Stimulated activated naive CD8-positive, alpha-beta T cell treated with anti-CD3 and anti-CD28 coated beads, Interleukin-15, amount 100 ng/mL, for 72 hours (primary cell): ENCODE measurements around the gene PGRMC2.
"Not testable (repeated sequence)": the region's sequence is repeated elsewhere in the genome, so short reads cannot be mapped to it uniquely, and the experiment has no call there.

ENCODE experiments used
- ATAC-seq: fragments of 150-1000 bp; cut with Tn5 transposase; 2 replicates; pipeline ENCODE4 v1.10.0; 2021; ENCODE audit warnings: mild to moderate bottlenecking, moderate library complexity
- DNase-seq, 2 donors: peaks; one replicate each; pipeline ENCODE4 v3.0.0; 2021 to 2022
- H3K27ac Mint-ChIP-seq, 2 donors: one replicate each; pipeline ENCODE4 v1.8.0; 2022; ENCODE audit warnings: mild to moderate bottlenecking in 2 of 2, mixed read lengths in 2 of 2, moderate library complexity in 2 of 2
- H3K27me3 Mint-ChIP-seq: one replicate; pipeline ENCODE4 v1.8.0; 2022; ENCODE audit warnings: mixed read lengths
- H3K4me1 Mint-ChIP-seq: one replicate; pipeline ENCODE4 v1.8.0; 2022; ENCODE audit warnings: mild to moderate bottlenecking, mixed read lengths
- H3K4me3 Mint-ChIP-seq, 2 donors: one replicate each; pipeline ENCODE4 v1.8.0; 2022; ENCODE audit warnings: mild to moderate bottlenecking in 2 of 2, mixed read lengths in 2 of 2, moderate library complexity in 1 of 2
- H3K9me3 Mint-ChIP-seq, 2 donors: one replicate each; pipeline ENCODE4 v1.8.0; 2022; ENCODE audit warnings: mixed read lengths in 2 of 2

Gene PGRMC2

GRCh38 chr4:128259889-128260288 lies 27.7 kb downstream of the PGRMC2 start:
- not testable (repeated sequence) for DNase-seq, ATAC-seq, H3K4me3 Mint-ChIP-seq, H3K27me3 Mint-ChIP-seq, H3K27ac Mint-ChIP-seq, H3K9me3 Mint-ChIP-seq, H3K4me1 Mint-ChIP-seq

GRCh38 chr4:128258166-128258565 lies 29.4 kb downstream of the PGRMC2 start:
- not testable (repeated sequence) for H3K4me3 Mint-ChIP-seq, DNase-seq, ATAC-seq, H3K27ac Mint-ChIP-seq, H3K4me1 Mint-ChIP-seq, H3K27me3 Mint-ChIP-seq, H3K9me3 Mint-ChIP-seq

- Mint-ChIP-seq H3K4me1 (no peaks in the 10 kb centered on the region), H3K4me3 (no peak overlapping the region), H3K27ac (no peak overlapping the region), H3K27me3 (no peaks in the 10 kb centered on the region), H3K9me3 (no peaks in the 10 kb centered on the region)
- DNase-seq (no peak), ATAC-seq (no peak)
These were observed 31.1 kb downstream of the PGRMC2 start for GRCh38 chr4:128256539-128256938.

- no peaks in the 10 kb centered on the region for H3K27me3 Mint-ChIP-seq
- no peak overlapping the region for H3K4me3 Mint-ChIP-seq
These were observed 31.7 kb downstream of the PGRMC2 start for GRCh38 chr4:128255906-128256305.

GRCh38 chr4:128249787-128250668 lies 37.6 kb downstream of the PGRMC2 start:
- Mint-ChIP-seq H3K27ac (no peak overlapping the region), H3K4me1 (no peaks in the 10 kb centered on the region), H3K9me3 (peaks cover 0 to 11% of the 10 kb centered on the region in 2 donors), H3K27me3 (no peaks in the 10 kb centered on the region), H3K4me3 (no peak overlapping the region)
- ATAC-seq: no peak
- DNase-seq: no peak

More at GRCh38 chr4:128255906-128256305, 31.7 kb downstream of the PGRMC2 start:
- no peaks in the 10 kb centered on the region for H3K4me1 Mint-ChIP-seq
- DNase-seq (no peak), ATAC-seq (no peak)
- no peaks in the 10 kb centered on the region for H3K9me3 Mint-ChIP-seq
- H3K27ac Mint-ChIP-seq: no peak overlapping the region

GRCh38 chr4:128247906-128248305 lies 39.7 kb downstream of the PGRMC2 start:
- Mint-ChIP-seq H3K9me3 (peaks cover 0 to 11% of the 10 kb centered on the region in 2 donors), H3K4me1 (no peaks in the 10 kb centered on the region), H3K27me3 (peaks cover 8% of the 10 kb centered on the region), H3K4me3 (no peak overlapping the region), H3K27ac (no peak overlapping the region)
- no peak for ATAC-seq
- DNase-seq: no peak

GRCh38 chr4:128245391-128245790 lies 42.2 kb downstream of the PGRMC2 start:
- not testable (repeated sequence) for H3K4me1 Mint-ChIP-seq, ATAC-seq, H3K27ac Mint-ChIP-seq

GRCh38 chr4:128244379-128244778 lies 43.2 kb downstream of the PGRMC2 start:
- H3K4me3 Mint-ChIP-seq: no peak overlapping the region
- no peak for ATAC-seq

More at GRCh38 chr4:128245391-128245790, 42.2 kb downstream of the PGRMC2 start:
- DNase-seq, H3K4me3 Mint-ChIP-seq, H3K27me3 Mint-ChIP-seq: not testable (repeated sequence)
- peaks cover 0 to 11% of the 10 kb centered on the region in 2 donors for H3K9me3 Mint-ChIP-seq

GRCh38 chr4:128242601-128243000 lies 45.0 kb downstream of the PGRMC2 start:
- Mint-ChIP-seq H3K27me3 (peaks cover 8% of the 10 kb centered on the region), H3K9me3 (peaks cover 0 to 4% of the 10 kb centered on the region in 2 donors), H3K4me3 (no peak overlapping the region), H3K27ac (no peak overlapping the region), H3K4me1 (no peaks in the 10 kb centered on the region)
- ATAC-seq: no peak
- DNase-seq: no peak

More at GRCh38 chr4:128244379-128244778, 43.2 kb downstream of the PGRMC2 start:
- Mint-ChIP-seq H3K4me1 (no peaks in the 10 kb centered on the region), H3K27me3 (peaks cover 8% of the 10 kb centered on the region), H3K9me3 (peaks cover 0 to 8% of the 10 kb centered on the region in 2 donors), H3K27ac (no peak overlapping the region)
- no peak for DNase-seq

GRCh38 chr4:128241981-128242380 lies 45.6 kb downstream of the PGRMC2 start:
- ATAC-seq (no peak), DNase-seq (no peak)
- peaks cover 8% of the 10 kb centered on the region for H3K27me3 Mint-ChIP-seq
- H3K4me1 Mint-ChIP-seq: no peaks in the 10 kb centered on the region
- H3K4me3 Mint-ChIP-seq: no peak overlapping the region
- H3K9me3 Mint-ChIP-seq: peaks cover 0 to 4% of the 10 kb centered on the region in 2 donors
- peak overlapping the region in 1 of 2 donors; percentile 11 for H3K27ac Mint-ChIP-seq

GRCh38 chr4:128241425-128241913 lies 46.1 kb downstream of the PGRMC2 start:
- Mint-ChIP-seq H3K4me1 (no peaks in the 10 kb centered on the region), H3K27me3 (peaks cover 8% of the 10 kb centered on the region), H3K27ac (no peak overlapping the region), H3K9me3 (peaks cover 0 to 1% of the 10 kb centered on the region in 2 donors), H3K4me3 (no peak overlapping the region)
- DNase-seq (no peak), ATAC-seq (no peak)

- Mint-ChIP-seq H3K9me3 (no peaks in the 10 kb centered on the region), H3K27me3 (peaks cover 8% of the 10 kb centered on the region), H3K4me3 (no peak overlapping the region), H3K27ac (no peak overlapping the region), H3K4me1 (no peaks in the 10 kb centered on the region)
- ATAC-seq (no peak), DNase-seq (no peak)
These were observed 46.6 kb downstream of the PGRMC2 start for GRCh38 chr4:128241019-128241418.

- no peak overlapping the region for H3K27ac Mint-ChIP-seq
- no peak overlapping the region for H3K4me3 Mint-ChIP-seq
- peaks cover 0 to 4% of the 10 kb centered on the region in 2 donors for H3K9me3 Mint-ChIP-seq
- H3K4me1 Mint-ChIP-seq: no peaks in the 10 kb centered on the region
- ATAC-seq (no peak), DNase-seq (no peak)
- H3K27me3 Mint-ChIP-seq: no peaks in the 10 kb centered on the region
These were observed 52.8 kb downstream of the PGRMC2 start for GRCh38 chr4:128234836-128235235.

GRCh38 chr4:128232719-128233118 lies 54.9 kb downstream of the PGRMC2 start:
- H3K4me1 Mint-ChIP-seq: no peaks in the 10 kb centered on the region
- no peak overlapping the region for H3K4me3 Mint-ChIP-seq
- H3K27me3 Mint-ChIP-seq: no peaks in the 10 kb centered on the region
- no peak for ATAC-seq
- H3K9me3 Mint-ChIP-seq: peaks cover 0 to 4% of the 10 kb centered on the region in 2 donors
- H3K27ac Mint-ChIP-seq: no peak overlapping the region
- no peak for DNase-seq

- H3K27ac Mint-ChIP-seq: no peak overlapping the region
- no peaks in the 10 kb centered on the region for H3K4me1 Mint-ChIP-seq
- no peak overlapping the region for H3K4me3 Mint-ChIP-seq
- no peaks in the 10 kb centered on the region for H3K9me3 Mint-ChIP-seq
- ATAC-seq: no peak
- no peaks in the 10 kb centered on the region for H3K27me3 Mint-ChIP-seq
- no peak for DNase-seq
These were observed 58.5 kb downstream of the PGRMC2 start for GRCh38 chr4:128228845-128229795.
